Liver (tissue), 9 donors: Measurements from ENCODE around the gene ZG16B. TPM values are rescaled to one million over a fixed set of nuclear protein-coding genes. Genes with fewer than 3 reads are reported as not detected.

ENCODE experiments used
- DNase-seq: peaks from one replicate; pipeline ENCODE4 v3.0.0-alpha.2; 2017; ENCODE audit warnings: low spot score
- H3K27ac ChIP-seq, 2 donors: one replicate each; pipeline ENCODE4 v1.7.0; 2013; ENCODE audit warnings: inconsistent platforms in 2 of 2, low read length in 2 of 2, control low read depth in 1 of 2, low read depth in 1 of 2, mild to moderate bottlenecking in 1 of 2
- H3K27me3 ChIP-seq, 4 donors: one replicate each; pipeline versions ENCODE4 v1.6.1 to v1.7.0; 2013; ENCODE audit warnings: low read length in 3 of 4, inconsistent platforms in 1 of 4, mild to moderate bottlenecking in 1 of 4, moderate library complexity in 1 of 4; ENCODE audit not compliant: control insufficient read depth in 4 of 4, insufficient read depth in 4 of 4
- H3K36me3 ChIP-seq, 4 donors: one replicate each; pipeline versions ENCODE4 v1.6.1 to v1.7.0; 2013; ENCODE audit warnings: low read length in 3 of 4, mild to moderate bottlenecking in 3 of 4, low read depth in 1 of 4, moderate library complexity in 1 of 4; ENCODE audit not compliant: control insufficient read depth in 4 of 4, insufficient read depth in 3 of 4
- H3K4me1 ChIP-seq, 4 donors: one replicate each; pipeline versions ENCODE4 v1.6.1 to v1.7.0; 2013; ENCODE audit warnings: low read length in 3 of 4, mild to moderate bottlenecking in 3 of 4, moderate library complexity in 1 of 4; ENCODE audit not compliant: control insufficient read depth in 4 of 4, insufficient read depth in 4 of 4
- H3K4me3 ChIP-seq, 3 donors: one replicate each; pipeline versions ENCODE4 v1.6.1 to v1.7.0; 2013; ENCODE audit warnings: low read length in 3 of 3, control low read depth in 1 of 3, low read depth in 1 of 3, mild to moderate bottlenecking in 1 of 3
- H3K9ac ChIP-seq, 2 donors: one replicate each; pipeline ENCODE4 v1.7.0; 2013; ENCODE audit warnings: low read length in 2 of 2, mild to moderate bottlenecking in 2 of 2, moderate library complexity in 2 of 2, control low read depth in 1 of 2, low read depth in 1 of 2
- H3K9me3 ChIP-seq, 4 donors: one replicate each; pipeline versions ENCODE4 v1.6.1 to v1.7.0; 2013; ENCODE audit warnings: low read length in 3 of 4; ENCODE audit not compliant: control insufficient read depth in 4 of 4
- ATF3 ChIP-seq: IDR thresholded peaks from 2 replicates; pipeline ENCODE4 v1.6.1; 2016; ENCODE audit warnings: antibody characterized with exemption
- CTCF ChIP-seq: fragments of 150-350 bp; IDR thresholded peaks from 2 replicates; pipeline ENCODE4 v1.5.1; 2017; ENCODE audit warnings: improper control_type of control experiment, low read depth, low read length; ENCODE audit not compliant: missing input control
- EGR1 ChIP-seq, 2 donors: IDR thresholded peaks; 2 replicates each; pipeline ENCODE4 v1.6.1; 2016 to 2018; ENCODE audit warnings: antibody characterized with exemption in 2 of 2, low read depth in 2 of 2
- FOXA1 ChIP-seq: IDR thresholded peaks from 2 replicates; pipeline ENCODE4 v1.6.1; 2016; ENCODE audit warnings: antibody characterized with exemption
- FOXA2 ChIP-seq: IDR thresholded peaks from 2 replicates; pipeline ENCODE4 v1.6.1; 2016; ENCODE audit warnings: antibody characterized with exemption
- GABPA ChIP-seq, 2 donors: IDR thresholded peaks in 1 of 2; conservative IDR thresholded peaks in 1 of 2; 2 replicates each; pipeline ENCODE4 v1.6.1; 2016; ENCODE audit warnings: antibody characterized with exemption in 2 of 2, mild to moderate bottlenecking in 1 of 2, moderate library complexity in 1 of 2
- HNF4A ChIP-seq, 2 donors: conservative IDR thresholded peaks; 2 replicates each; pipeline ENCODE4 v1.6.1; 2016; ENCODE audit warnings: antibody characterized with exemption in 2 of 2, mild to moderate bottlenecking in 2 of 2
- HNF4G ChIP-seq: IDR thresholded peaks from 2 replicates; pipeline ENCODE4 v1.6.1; 2016; ENCODE audit warnings: antibody characterized with exemption
- JUND ChIP-seq, 2 donors: IDR thresholded peaks; 2 replicates each; pipeline ENCODE4 v1.6.1; 2016; ENCODE audit warnings: antibody characterized with exemption in 2 of 2
- MAX ChIP-seq: IDR thresholded peaks from 2 replicates; pipeline ENCODE4 v1.6.1; 2016; ENCODE audit warnings: antibody characterized with exemption
- NR2F2 ChIP-seq: IDR thresholded peaks from 2 replicates; pipeline ENCODE4 v1.6.1; 2016; ENCODE audit warnings: antibody characterized with exemption
- RAD21 ChIP-seq, 2 donors: IDR thresholded peaks; 2 replicates each; pipeline ENCODE4 v1.6.1; 2016; ENCODE audit warnings: antibody characterized with exemption in 2 of 2, mild to moderate bottlenecking in 2 of 2
- REST ChIP-seq: IDR thresholded peaks from 2 replicates; pipeline ENCODE4 v1.6.1; 2016; ENCODE audit warnings: antibody characterized with exemption, mild to moderate bottlenecking
- RXRA ChIP-seq, 2 donors: IDR thresholded peaks; 2 replicates each; pipeline ENCODE4 v1.6.1; 2017 to 2018; ENCODE audit warnings: antibody characterized with exemption in 2 of 2, mild to moderate bottlenecking in 1 of 2
- SP1 ChIP-seq: IDR thresholded peaks from 2 replicates; pipeline ENCODE4 v1.6.1; 2018; ENCODE audit warnings: antibody characterized with exemption, mild to moderate bottlenecking
- TAF1 ChIP-seq: conservative IDR thresholded peaks from 2 replicates; pipeline ENCODE4 v1.6.1; 2016; ENCODE audit warnings: antibody characterized with exemption, mild to moderate bottlenecking
- YY1 ChIP-seq: IDR thresholded peaks from 2 replicates; pipeline ENCODE4 v1.6.1; 2016; ENCODE audit warnings: antibody characterized with exemption, mild to moderate bottlenecking
- ZBTB33 ChIP-seq: IDR thresholded peaks from 2 replicates; pipeline ENCODE4 v1.6.1; 2016; ENCODE audit warnings: antibody characterized with exemption
- WGBS: extraction: QIAGEN DNeasy Blood & Tissue Kit; methylation state at CpG from one replicate; pipeline ENCODE4 v1.1.7; 2013; 5-methylcytosine and 5-hydroxymethylcytosine counted together
- polyA plus RNA-seq, 2 donors: library from polyadenylated mRNA; stranded (reverse) in 1 of 2; unstranded in 1 of 2; fragments of 200-250 nt in 1 of 2; fragments of >200 nt in 1 of 2; fragmentation: Nextera tagmentation in 1 of 2; extraction: Ambion mirVana in 1 of 2; gene quantifications; one replicate each; pipeline versions ENCODE4 v1.2.1 to v1.2.3, GENCODE V29; 2013 to 2015
- total RNA-seq, 2 donors: library from RNA; depleted of rRNA; stranded (reverse); fragments of >200 nt; gene quantifications; one replicate each; pipeline ENCODE4 v1.2.3, GENCODE V29; 2014
- donor health status: healthy.
- donor health status: healthy.
- donor health status: healthy.
- donor health status: healthy.
- donor health status: healthy.

The ZG16B gene
- total and polyA plus RNA-seq, 4 donors: 0.24 to 0.79 (median 0.43) TPM

GRCh38 chr16:2867661-2867986 lies 37.5 kb downstream of the ZG16B start:
- no peaks in the 10 kb centered on the region for H3K27me3 ChIP-seq
- no peak for TF ChIP-seq SP1
- 29% methylated on average over 8 of the region's 8 CpGs for WGBS
- peak overlapping the region; percentile 85 to 93 for H3K27ac ChIP-seq
- peak overlapping the region in 1 of 2 donors; percentile 74 for H3K9ac ChIP-seq
- DNase-seq: no peak
- no peaks in the 10 kb centered on the region for H3K9me3 ChIP-seq
- no peaks in the 10 kb centered on the region for H3K36me3 ChIP-seq
- H3K4me3 ChIP-seq: peak overlapping the region; percentile 57 to 87 (median 83)
- peaks cover 3 to 5% (median 5%) of the 10 kb centered on the region in 4 donors for H3K4me1 ChIP-seq

- DNase-seq: peak; percentile 96
- Histone ChIP-seq H3K4me3 (peak overlapping the region; percentile 57 to 87 (median 83)), H3K9me3 (no peaks in the 10 kb centered on the region), H3K27me3 (no peaks in the 10 kb centered on the region), H3K36me3 (no peaks in the 10 kb centered on the region), H3K9ac (peak overlapping the region; percentile 65 to 74), H3K27ac (peak overlapping the region; percentile 85 to 93), H3K4me1 (peaks cover 3 to 5% (median 5%) of the 10 kb centered on the region in 4 donors)
- TF ChIP-seq NR2F2 (peak; percentile 53), MAX (peak; percentile 52), SP1 (no peak), RXRA (IDR thresholded peaks at IDR 0.05) (peak in 1 of 2 donors; percentile 42), EGR1 (IDR thresholded peaks at IDR 0.05; ENCODE audit: low read depth in 2 of 2) (peak in 1 of 2 donors; percentile 42), RAD21 (IDR thresholded peaks at IDR 0.05) (peak; percentile 91 to 95), HNF4G (no peak), TAF1 (peak; percentile 44), JUND (IDR thresholded peaks at IDR 0.05) (no peak), ATF3 (no peak), HNF4A (conservative IDR thresholded peaks at IDR 0.05) (peak in 1 of 2 donors; percentile 13), GABPA (IDR thresholded peaks at IDR 0.05 in 1 of 2, conservative IDR thresholded peaks at IDR 0.05 in 1 of 2) (peak; percentile 90 to 98), FOXA2 (peak; percentile 3), REST (no peak), FOXA1 (no peak), YY1 (peak; percentile 99), CTCF (peak; percentile 92), ZBTB33 (peak; percentile 46)
- under 1% methylated on average over 45 of the region's 45 CpGs for WGBS
Observed at GRCh38 chr16:2867987-2868789, 38.1 kb downstream of the ZG16B start.
